ENCODE measurements around the gene NAV2. TPM values are rescaled to one million over a fixed set of nuclear protein-coding genes. Genes with fewer than 3 reads are reported as not detected.

Gene NAV2
- total RNA-seq, 1 experiment from 2014 or later, result 46.3 TPM

DNA sequence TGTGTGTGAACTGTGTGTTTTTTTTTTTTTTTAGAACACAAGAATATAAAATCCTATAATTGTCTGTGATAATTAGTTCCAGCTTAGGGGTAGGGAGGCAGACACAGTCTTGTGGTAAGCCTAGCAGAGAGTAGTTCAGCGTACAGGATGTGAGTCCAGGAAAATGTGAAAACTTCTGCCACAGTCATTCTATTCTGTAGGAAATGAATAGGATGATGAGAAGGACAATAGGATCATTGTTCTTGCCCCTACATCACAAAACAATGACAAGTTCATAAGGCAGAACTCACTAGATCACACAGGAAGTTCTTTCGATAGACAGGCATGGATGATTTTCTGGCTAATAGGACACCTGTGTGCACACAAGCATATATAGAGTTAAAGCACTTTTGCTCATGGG, 132.2 kb downstream of the NAV2 start:
- Histone ChIP-seq H3K14ac (ENCODE audit: insufficient read depth, low read length) (no peak overlapping the region), H4K8ac (replicated peaks; ENCODE audit: insufficient read length, low read depth, low read length) (no peak overlapping the region), H3K4me1 (ENCODE audit: insufficient read depth, low read length) (peaks cover 4% of the 10 kb centered on the region; the same call in 1 of the 2 replicates), H2AK5ac (ENCODE audit: insufficient read length, low read length) (no peak overlapping the region), H3K27ac (ENCODE audit: insufficient read length, low read depth, low read length) (no peak overlapping the region), H2BK120ac (ENCODE audit: low read depth, low read length, poor library complexity, severe bottlenecking) (no peak overlapping the region), H3K79me1 (ENCODE audit: insufficient read depth, low read depth, low read length, poor library complexity, severe bottlenecking) (no peaks in the 10 kb centered on the region), H3K4me2 (ENCODE audit: insufficient read depth, insufficient read length, low read length) (no peak overlapping the region), H4K20me1 (ENCODE audit: control insufficient read depth, insufficient read depth, insufficient read length) (no peaks in the 10 kb centered on the region), H3K18ac (ENCODE audit: insufficient read length, low read depth, low read length) (no peak overlapping the region), H3K9ac (ENCODE audit: extremely low read depth, insufficient read length, low read length) (no peak overlapping the region), H4K91ac (ENCODE audit: insufficient read length, low read depth, low read length) (no peak overlapping the region), H3K79me2 (ENCODE audit: insufficient read depth, low read length) (no peaks in the 10 kb centered on the region), H3K4ac (ENCODE audit: low read depth, low read length) (no peak overlapping the region), H2AFZ (ENCODE audit: low read length) (no peak overlapping the region), H3K56ac (ENCODE audit: insufficient read length, low read depth, low read length) (no peak overlapping the region), H3K27me3 (ENCODE audit: insufficient read depth, low read length) (no peaks in the 10 kb centered on the region), H2BK15ac (ENCODE audit: low read depth, low read length) (no peak overlapping the region), H4K5ac (ENCODE audit: insufficient read length, low read depth, low read length) (no peak overlapping the region), H3T11ph (ENCODE audit: low read length) (no peak overlapping the region), H3K9me3 (ENCODE audit: control insufficient read depth, low read depth, low read length) (no peaks in the 10 kb centered on the region), H2BK20ac (ENCODE audit: low read depth, low read length, poor library complexity, severe bottlenecking) (no peak overlapping the region), H3K23ac (ENCODE audit: insufficient read length, low read depth, low read length) (no peak overlapping the region), H2BK12ac (ENCODE audit: insufficient read length, low read depth, low read length) (no peak overlapping the region), H2BK5ac (ENCODE audit: insufficient read length, low read length) (no peak overlapping the region), H3K23me2 (ENCODE audit: insufficient read length, low read depth, low read length, poor library complexity, severe bottlenecking) (no peaks in the 10 kb centered on the region)
- DNase-seq, result no peak
- H3K9me3 Mint-ChIP-seq, result no peaks in the 10 kb centered on the region
- H3K4me1 Mint-ChIP-seq, result peaks cover 34 to 36% of the 10 kb centered on the region in 2 experiments
- WGBS (ENCODE audit: extremely low coverage, insufficient read length, low lambda C conversion rate), result no CpG with 5 or more reads among the region's 2 CpGs
- no peaks in the 10 kb centered on the region for H3K27me3 Mint-ChIP-seq (ENCODE audit: low read depth)
- H3K36me3 Mint-ChIP-seq (ENCODE audit: insufficient read depth in 1 of 3, low read depth in 3 of 3), result peaks cover under 1 to 28% (median 18%) of the 10 kb centered on the region in 3 experiments; a peak in 6 of 7 replicates
- no peak overlapping the region for H3K4me3 Mint-ChIP-seq
- H3K27ac Mint-ChIP-seq, result no peak overlapping the region
- TF ChIP-seq, protein P1, sequence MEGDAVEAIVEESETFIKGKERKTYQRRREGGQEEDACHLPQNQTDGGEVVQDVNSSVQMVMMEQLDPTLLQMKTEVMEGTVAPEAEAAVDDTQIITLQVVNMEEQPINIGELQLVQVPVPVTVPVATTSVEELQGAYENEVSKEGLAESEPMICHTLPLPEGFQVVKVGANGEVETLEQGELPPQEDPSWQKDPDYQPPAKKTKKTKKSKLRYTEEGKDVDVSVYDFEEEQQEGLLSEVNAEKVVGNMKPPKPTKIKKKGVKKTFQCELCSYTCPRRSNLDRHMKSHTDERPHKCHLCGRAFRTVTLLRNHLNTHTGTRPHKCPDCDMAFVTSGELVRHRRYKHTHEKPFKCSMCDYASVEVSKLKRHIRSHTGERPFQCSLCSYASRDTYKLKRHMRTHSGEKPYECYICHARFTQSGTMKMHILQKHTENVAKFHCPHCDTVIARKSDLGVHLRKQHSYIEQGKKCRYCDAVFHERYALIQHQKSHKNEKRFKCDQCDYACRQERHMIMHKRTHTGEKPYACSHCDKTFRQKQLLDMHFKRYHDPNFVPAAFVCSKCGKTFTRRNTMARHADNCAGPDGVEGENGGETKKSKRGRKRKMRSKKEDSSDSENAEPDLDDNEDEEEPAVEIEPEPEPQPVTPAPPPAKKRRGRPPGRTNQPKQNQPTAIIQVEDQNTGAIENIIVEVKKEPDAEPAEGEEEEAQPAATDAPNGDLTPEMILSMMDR (conservative IDR thresholded peaks at IDR 0.05), result no peak
